Endometrium (tissue), 2 donors: Measurements from ENCODE around the gene MIA.
A peak's percentile ranks its signal among the peaks of the same experiment; 100 is the strongest.
"Not testable (repeated sequence)": the region's sequence is repeated elsewhere in the genome, so short reads cannot be mapped to it uniquely, and the experiment has no call there.

Source experiments
- FAIRE-seq: peaks from 2 replicates; lab custom pipeline; 2012; peaks lifted over from hg19 to GRCh38; lab: Jason Lieb, UNC
- donor health status: control.
- donor health status: control.

MIA gene

GRCh38 chr19:40803857-40804782 is 28.8 kb downstream of the MIA start:
- no peak for FAIRE-seq

- no peak for FAIRE-seq
Measured at GRCh38 chr19:40804783-40805242, 29.5 kb downstream of the MIA start.

GRCh38 chr19:40805258-40805868 is 30.0 kb downstream of the MIA start:
- no peak for FAIRE-seq

GRCh38 chr19:40806423-40807146 is 31.3 kb downstream of the MIA start:
- no peak for FAIRE-seq

- no peak for FAIRE-seq
Measured at GRCh38 chr19:40807147-40808020, 32.1 kb downstream of the MIA start.

- FAIRE-seq: no peak
Measured at GRCh38 chr19:40808021-40808325, 32.7 kb downstream of the MIA start.

GRCh38 chr19:40808497-40808896 is 33.2 kb downstream of the MIA start:
- no peak for FAIRE-seq

GRCh38 chr19:40809358-40810086 is 34.2 kb downstream of the MIA start:
- no peak for FAIRE-seq

GRCh38 chr19:40810160-40810559 is 34.8 kb downstream of the MIA start:
- FAIRE-seq: no peak

- FAIRE-seq: peak; percentile 94
Measured at GRCh38 chr19:40810649-40811408, 35.5 kb downstream of the MIA start.

- no peak for FAIRE-seq
Measured at GRCh38 chr19:40811478-40812341, 36.4 kb downstream of the MIA start.

GRCh38 chr19:40812571-40812970 is 37.2 kb downstream of the MIA start:
- not testable (repeated sequence) for FAIRE-seq

GRCh38 chr19:40813182-40813581 is 37.9 kb downstream of the MIA start:
- FAIRE-seq: no peak

- no peak for FAIRE-seq
Measured at GRCh38 chr19:40815223-40815622, 39.9 kb downstream of the MIA start.

GRCh38 chr19:40818480-40819399 is 43.4 kb downstream of the MIA start:
- FAIRE-seq: not testable (repeated sequence)

GRCh38 chr19:40819479-40820234 is 44.3 kb downstream of the MIA start:
- FAIRE-seq: peak; percentile 82

GRCh38 chr19:40822161-40822560 is 46.8 kb downstream of the MIA start:
- FAIRE-seq: no peak
